GM12891 (cell line): ENCODE measurements around the gene LILRA6.
"Not testable (repeated sequence)": the region's sequence is repeated elsewhere in the genome, so short reads cannot be mapped to it uniquely, and the experiment has no call there.

Source experiments
- DNase-seq: peaks from one replicate; pipeline ENCODE4 v3.0.0; 2011; ENCODE audit warnings: low spot score; ENCODE audit not compliant: insufficient read length
- FAIRE-seq: peaks from 2 replicates; lab custom pipeline; 2011; peaks lifted over from hg19 to GRCh38; lab: Jason Lieb, UNC
- PAX5 ChIP-seq: IDR thresholded peaks from 2 replicates; pipeline ENCODE4 v1.6.1; 2011; ENCODE audit warnings: low read length, moderate library complexity, mild to moderate bottlenecking; ENCODE audit not compliant: insufficient read depth, severe bottlenecking
- POLR2A ChIP-seq: IDR thresholded peaks from 2 replicates; pipeline ENCODE4 v1.6.1; 2011; ENCODE audit warnings: low read depth, low read length, control low read depth
- POLR2AphosphoS5 ChIP-seq: IDR thresholded peaks from 2 replicates; pipeline ENCODE4 v1.6.1; 2011; ENCODE audit warnings: low read depth, low read length, control low read depth
- POU2F2 ChIP-seq: IDR thresholded peaks from 2 replicates; pipeline ENCODE4 v1.6.1; 2011; ENCODE audit warnings: low read depth, mild to moderate bottlenecking, control low read depth, low read length, moderate library complexity
- SPI1 ChIP-seq: IDR thresholded peaks from 2 replicates; pipeline ENCODE4 v1.6.1; 2011; ENCODE audit warnings: low read depth, low read length, control low read depth
- TAF1 ChIP-seq: IDR thresholded peaks from 2 replicates; pipeline ENCODE4 v1.6.1; 2011; ENCODE audit warnings: low read depth, low read length, control low read depth

LILRA6 gene

GRCh38 chr19:54218960-54219661, 23.5 kb downstream of the LILRA6 start:
- TF ChIP-seq TAF1 = no peak
- no peak for TF ChIP-seq POLR2A
- TF ChIP-seq POU2F2 = no peak
- TF ChIP-seq SPI1 = no peak
- no peak for TF ChIP-seq PAX5
- TF ChIP-seq POLR2AphosphoS5 = no peak
- FAIRE-seq (no peak), DNase-seq (no peak)

DNA sequence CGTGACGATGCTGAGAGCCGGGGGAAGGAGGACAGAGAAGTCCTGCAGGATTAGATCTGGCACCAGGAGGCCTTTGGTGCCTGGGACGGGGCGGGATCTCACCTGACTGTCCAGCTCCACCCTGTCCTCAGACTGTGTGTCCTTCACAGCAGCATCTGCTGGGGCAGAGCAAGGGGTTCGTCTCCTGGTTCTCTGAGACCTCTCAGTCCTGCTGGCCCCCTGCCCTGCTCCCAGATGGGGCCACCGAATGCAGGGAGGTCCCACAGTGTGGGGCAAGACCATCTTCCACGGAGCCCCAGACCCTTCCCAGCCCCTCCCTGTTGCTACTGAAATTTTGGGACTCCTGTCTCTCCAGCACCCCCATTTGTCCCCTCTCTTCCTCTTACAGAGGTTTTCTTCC, 24.3 kb downstream of the LILRA6 start:
- no peak for TF ChIP-seq POLR2AphosphoS5
- no peak for TF ChIP-seq TAF1
- TF ChIP-seq POU2F2 = no peak
- TF ChIP-seq PAX5 = no peak
- no peak for TF ChIP-seq SPI1
- TF ChIP-seq POLR2A = no peak
- FAIRE-seq = no peak

DNA sequence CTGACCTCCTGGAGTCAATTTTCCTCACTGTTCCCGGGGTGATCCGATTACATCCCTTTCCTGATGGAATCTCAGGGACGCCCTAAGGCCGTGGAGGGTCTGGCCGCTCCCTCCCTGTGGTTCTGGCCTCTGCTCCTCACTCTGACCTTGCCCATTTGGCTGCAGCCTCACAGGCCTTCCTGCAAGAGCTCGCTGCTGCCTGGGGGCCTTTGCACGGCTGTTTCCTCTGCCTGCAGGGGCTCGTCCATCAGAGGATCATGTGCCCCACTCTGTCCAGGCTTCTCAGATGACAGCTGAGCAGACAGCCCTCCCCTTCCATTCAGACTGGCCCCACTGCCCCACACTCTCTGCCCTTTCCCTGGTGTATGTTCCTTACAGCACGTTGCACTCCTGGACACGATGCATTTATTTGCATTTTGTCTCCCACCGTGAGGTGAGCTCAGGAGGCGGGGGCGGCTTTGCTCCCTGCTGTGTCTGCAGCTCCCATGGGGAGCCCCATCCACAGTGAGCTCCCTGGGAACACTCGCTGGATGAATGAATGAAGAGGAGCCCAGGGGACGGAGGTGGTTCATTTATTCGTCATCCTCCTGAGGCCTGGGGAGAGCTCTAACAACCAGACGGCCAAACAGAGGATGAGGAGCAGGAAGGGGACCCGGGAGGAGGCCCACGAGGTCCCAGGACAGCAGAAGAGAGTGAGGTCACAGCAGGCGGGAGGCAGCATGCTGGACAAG, 24.9 kb downstream of the LILRA6 start:
- not testable (repeated sequence) for DNase-seq, FAIRE-seq

More for the DNA sequence above, 24.3 kb downstream of the LILRA6 start:
- DNase-seq = no peak

DNA sequence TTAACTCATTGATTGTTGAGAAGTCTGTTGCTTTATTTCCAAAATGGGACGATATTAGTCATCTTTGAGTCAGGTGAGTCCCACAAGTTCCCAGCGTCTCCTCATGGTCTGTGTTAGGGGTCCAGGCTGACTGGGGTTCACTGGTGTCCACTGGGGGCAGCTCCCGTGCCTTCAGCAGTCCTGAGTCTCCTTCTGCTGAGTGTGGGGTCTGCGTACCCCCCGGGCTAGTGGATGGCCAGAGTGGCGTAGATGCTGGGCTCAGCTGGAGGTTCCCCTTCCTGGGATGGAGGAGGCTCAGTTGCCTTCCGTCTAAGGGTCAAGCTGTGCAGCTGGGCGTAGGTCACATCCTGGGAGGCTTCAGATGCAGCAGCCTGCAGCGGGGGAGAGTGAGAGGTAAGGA, 25.7 kb downstream of the LILRA6 start:
- FAIRE-seq = no peak
- no peak for DNase-seq
- TF ChIP-seq POLR2A (no peak), SPI1 (no peak), POU2F2 (no peak), PAX5 (no peak), TAF1 (no peak), POLR2AphosphoS5 (no peak)

DNA sequence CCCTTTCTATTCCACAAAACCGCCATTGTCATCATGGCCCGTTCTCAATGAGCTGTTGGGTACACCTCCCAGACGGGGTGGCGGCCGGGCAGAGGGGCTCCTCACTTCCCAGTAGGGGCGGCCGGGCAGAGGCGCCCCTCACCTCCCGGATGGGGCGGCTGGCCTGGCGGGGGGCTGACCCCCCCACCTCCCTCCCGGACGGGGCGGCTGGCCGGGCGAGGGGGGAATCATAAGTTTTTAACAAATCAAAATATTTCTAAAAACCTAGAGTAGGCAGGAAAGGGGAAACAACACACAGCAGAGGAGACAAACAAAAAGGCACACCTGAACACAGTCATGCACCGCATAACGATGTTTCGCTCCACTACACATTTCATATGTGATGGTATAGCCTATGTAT, 27.9 kb downstream of the LILRA6 start:
- not testable (repeated sequence) for FAIRE-seq, DNase-seq

- not testable (repeated sequence) for FAIRE-seq, DNase-seq
Observed at GRCh38 chr19:54214217-54214616, 28.4 kb downstream of the LILRA6 start.

GRCh38 chr19:54211235-54211634, 31.4 kb downstream of the LILRA6 start:
- DNase-seq (no peak), FAIRE-seq (no peak)
- TF ChIP-seq POLR2AphosphoS5 (no peak), TAF1 (no peak), POLR2A (no peak), POU2F2 (no peak), SPI1 (no peak)

- peak; percentile 64 for FAIRE-seq
- TF ChIP-seq PAX5 = no peak
- TF ChIP-seq POLR2A = peak; percentile 52; the same call in 1 of the 2 replicates
- peak; percentile 12; the same call in 1 of the 2 replicates for TF ChIP-seq SPI1
- DNase-seq = no peak
Observed at GRCh38 chr19:54209811-54210494, 32.6 kb downstream of the LILRA6 start.

DNA sequence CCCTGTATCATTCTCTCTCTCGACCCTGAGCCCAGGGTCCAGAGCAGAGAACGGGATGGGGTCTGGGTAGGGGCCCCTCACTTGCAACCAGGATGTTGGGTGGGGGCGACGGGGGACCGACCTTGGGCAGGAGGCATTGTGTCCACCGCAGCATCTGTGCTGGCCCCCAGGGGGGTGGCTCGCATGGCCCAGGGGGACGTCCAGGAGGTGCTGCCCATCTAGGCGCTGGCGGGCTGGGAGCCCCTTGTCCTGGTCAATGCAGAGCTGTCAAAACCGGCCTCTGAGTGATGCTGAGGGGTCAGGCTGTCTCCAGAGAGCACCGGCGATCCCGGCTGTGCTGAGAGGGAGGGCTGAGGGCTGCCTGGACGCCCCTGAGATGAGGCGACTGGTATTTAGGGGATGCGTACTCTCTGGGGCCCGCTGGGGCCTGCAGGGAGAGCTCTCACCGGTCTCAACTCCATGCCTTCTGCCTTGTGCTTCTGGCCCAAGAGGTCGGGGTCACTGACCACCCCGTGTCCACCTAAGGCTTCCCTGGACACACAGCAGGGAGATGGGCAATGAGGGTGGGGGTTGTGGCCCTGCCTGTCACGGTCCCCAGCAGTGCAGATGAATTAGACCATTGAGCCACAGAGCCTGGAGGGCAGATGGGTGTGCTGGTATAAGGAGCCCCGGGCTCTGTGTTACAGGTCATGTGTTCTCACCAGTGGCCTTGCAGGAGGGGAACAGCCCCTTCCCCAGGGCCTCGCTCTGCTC, 33.4 kb downstream of the LILRA6 start:
- DNase-seq (no peak), FAIRE-seq (peak; percentile 9)
- TF ChIP-seq TAF1 = no peak

DNA sequence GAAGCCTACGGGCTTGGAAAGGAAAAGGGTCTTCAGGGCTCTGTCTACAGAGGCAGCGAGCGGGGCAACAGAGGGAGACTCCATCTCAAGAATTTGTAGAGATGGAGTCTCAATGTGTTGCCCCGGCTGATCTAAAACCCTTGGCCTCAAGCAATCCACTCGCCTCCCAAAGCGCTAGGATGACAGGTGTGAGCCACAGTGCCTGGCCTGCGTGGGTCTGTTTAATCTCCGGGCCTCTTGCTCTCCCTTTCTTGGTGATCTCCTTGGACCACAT, 33.9 kb downstream of the LILRA6 start:
- FAIRE-seq (no peak), DNase-seq (no peak)
- TF ChIP-seq POLR2AphosphoS5 (no peak), TAF1 (no peak), SPI1 (no peak), POU2F2 (no peak), POLR2A (no peak), PAX5 (no peak)
